NCI-H187 treated with DMSO at 0.1 percent for 48 hours (cell line): ENCODE results near the gene GTF3A.

Source experiments
- DNase-seq: peaks from one replicate; lab custom pipeline; 2025; lab: John Stamatoyannopoulos, UW

The GTF3A gene

DNA sequence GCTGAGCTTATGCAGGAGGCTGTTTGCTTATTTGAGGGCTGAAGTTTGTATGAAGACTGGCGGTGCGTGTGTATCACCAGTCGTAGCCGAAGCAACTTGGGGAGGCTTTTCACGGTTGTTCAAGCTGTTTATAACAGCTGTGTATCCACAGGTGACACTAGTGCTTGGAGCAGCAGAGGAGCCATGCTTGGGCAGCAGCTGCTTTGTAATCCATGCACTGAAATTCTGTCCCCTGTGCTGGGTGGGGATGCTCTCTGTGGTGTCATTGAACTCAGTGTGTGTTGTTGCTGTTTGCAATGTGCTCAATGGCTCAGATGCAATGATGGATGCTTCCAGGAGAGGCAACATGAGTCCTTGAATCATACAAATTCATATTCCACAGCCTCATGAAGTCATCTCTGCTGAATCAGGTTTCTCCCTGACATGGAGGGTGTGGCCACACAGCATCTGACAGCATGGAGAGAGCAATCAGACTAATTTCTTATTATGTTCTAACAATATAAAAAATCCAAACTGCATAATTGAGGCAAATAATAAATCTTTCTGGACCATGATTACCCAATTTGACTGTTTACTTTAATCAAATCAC, 18.8 kb upstream of the GTF3A start:
- DNase-seq = no peak

DNA sequence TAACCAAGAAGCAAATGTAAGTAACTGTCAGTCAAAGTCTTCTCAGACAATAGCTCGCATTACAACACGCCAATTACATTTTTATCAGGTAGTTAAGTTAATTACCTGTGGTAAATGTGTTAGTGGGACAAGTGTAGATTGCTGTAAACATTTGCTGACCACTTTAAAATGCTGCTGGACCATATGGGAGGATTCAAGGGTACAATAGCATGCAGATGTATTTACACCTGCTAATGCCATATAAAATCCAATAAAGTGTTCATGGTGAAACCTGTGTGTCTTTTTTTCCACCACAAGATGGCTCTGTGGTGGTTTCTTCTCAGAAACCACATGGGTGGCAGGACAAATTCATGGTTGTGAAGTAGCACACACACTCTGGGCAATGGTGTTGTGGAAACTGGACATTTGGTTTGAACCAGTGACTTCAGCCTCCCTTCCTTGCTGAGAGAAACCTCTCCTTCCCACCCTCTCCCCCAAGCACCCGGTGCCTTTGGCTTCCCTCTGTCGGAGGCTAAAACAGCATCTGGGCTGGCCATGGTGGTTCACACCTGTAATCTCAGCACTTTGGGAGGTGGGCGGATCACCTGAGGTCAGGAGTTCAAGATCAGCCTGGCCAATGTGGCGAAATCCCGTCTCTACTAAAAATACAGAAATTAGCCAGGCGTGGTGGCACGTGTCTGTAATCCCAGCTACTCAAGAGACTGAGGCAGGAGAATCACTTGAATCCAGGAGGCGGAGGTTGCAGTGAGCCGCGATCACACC, 18.1 kb upstream of the GTF3A start:
- DNase-seq = no peak

GRCh38 chr13:27408074-27408473, 16.3 kb upstream of the GTF3A start:
- no peak for DNase-seq

- DNase-seq = no peak
Measured at GRCh38 chr13:27409013-27409412, 15.4 kb upstream of the GTF3A start.

- no peak for DNase-seq
Measured at GRCh38 chr13:27411341-27411740, 13.1 kb upstream of the GTF3A start.

DNA sequence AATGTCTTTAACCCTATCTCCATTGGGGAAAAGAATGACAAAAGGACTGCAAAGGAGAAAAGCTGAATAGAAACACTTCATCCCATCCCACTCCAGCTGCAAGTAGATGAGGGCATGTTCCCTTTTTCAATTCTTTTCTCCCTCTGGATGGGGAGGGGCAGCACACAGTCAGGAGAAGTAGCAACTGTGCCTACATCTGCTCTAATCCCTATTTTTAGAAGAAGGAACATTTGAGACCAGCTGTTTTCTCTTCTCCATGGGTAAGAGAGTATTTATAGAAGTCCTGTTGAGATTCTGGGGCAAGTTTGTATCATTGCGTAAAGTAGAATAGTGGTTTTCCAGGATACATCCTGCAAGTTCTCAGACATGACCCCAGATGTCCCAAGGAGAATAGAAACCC, 9.3 kb upstream of the GTF3A start:
- DNase-seq = no peak

GRCh38 chr13:27419328-27419727, 5.1 kb upstream of the GTF3A start:
- no peak for DNase-seq

- DNase-seq = no peak
Measured at GRCh38 chr13:27421101-27421871, 3.1 kb upstream of the GTF3A start.

- DNase-seq = no peak
Measured at GRCh38 chr13:27423333-27423732, 1.1 kb upstream of the GTF3A start.

GRCh38 chr13:27425158-27425917, 919 bp downstream of the GTF3A start:
- DNase-seq = no peak

GRCh38 chr13:27425918-27426630, 1.7 kb downstream of the GTF3A start:
- DNase-seq = no peak

GRCh38 chr13:27427641-27428040, 3.2 kb downstream of the GTF3A start:
- DNase-seq = no peak

DNA sequence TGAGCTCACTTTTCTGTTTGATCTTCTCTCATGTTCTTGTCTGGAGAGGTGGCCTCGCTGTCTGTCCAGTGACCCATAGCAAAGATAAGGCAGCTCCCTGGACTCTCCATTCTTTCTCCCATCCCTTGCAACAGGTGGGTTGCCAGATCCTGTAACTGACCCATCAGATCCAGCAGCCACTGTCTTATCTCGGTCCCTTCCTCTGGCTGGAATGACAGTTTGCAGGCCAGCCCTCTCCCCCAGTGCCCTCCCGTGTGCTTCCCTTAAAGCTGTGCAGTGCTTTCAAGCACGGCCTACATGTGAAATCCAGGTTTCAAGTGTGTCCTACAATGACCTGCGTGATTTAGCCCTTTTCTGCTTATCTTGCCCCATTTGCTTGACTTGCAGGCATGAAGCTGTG, 3.7 kb downstream of the GTF3A start:
- no peak for DNase-seq

- no peak for DNase-seq
Measured at GRCh38 chr13:27432180-27432579, 7.8 kb downstream of the GTF3A start.

DNA sequence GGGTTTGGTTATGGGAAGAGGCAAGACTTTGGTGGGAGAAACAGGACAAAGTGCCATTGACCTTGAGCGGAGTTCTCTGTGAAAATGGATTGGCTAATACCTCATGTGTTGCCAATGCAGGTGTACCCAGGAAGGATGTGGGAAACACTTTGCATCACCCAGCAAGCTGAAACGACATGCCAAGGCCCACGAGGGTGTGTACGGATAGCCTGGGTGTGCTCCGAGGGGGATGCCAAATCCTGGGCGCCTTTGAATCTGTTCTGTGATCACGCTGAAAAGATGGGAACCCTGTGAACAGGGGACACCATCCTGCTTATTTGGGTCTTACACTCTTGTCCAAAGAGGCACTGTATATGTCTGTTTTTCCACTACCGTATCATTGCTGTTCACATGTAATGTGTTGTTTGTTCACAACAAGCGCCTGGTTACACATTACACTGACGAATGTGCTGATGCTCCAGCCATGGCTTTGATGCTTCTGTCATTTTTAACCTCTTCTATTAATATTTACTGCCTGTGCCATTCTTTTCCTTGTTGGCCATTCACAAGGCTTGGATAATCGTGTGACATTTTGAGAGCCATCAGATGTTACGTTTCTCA, 8.3 kb downstream of the GTF3A start:
- DNase-seq = no peak

DNA sequence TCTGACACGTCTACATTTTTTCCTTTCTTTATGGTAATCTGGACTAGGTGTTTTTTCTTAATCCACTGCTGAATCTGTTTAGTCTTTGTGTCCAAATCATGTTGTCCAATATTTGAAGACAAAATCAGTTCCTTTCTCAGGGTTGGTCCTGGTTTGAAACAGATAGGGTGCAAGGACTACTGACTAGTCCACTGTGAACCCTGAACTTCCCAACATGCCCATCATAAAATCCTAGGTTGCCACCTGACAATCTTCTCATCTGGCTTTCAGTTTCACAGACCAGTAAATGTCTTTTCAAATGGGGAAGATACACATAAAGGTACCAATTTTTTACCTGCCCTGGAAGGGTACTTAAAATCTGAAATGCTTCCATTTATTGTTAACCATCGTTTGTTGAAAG, 12.7 kb downstream of the GTF3A start:
- no peak for DNase-seq

GRCh38 chr13:27440408-27440807, 16.0 kb downstream of the GTF3A start:
- DNase-seq = no peak

DNA sequence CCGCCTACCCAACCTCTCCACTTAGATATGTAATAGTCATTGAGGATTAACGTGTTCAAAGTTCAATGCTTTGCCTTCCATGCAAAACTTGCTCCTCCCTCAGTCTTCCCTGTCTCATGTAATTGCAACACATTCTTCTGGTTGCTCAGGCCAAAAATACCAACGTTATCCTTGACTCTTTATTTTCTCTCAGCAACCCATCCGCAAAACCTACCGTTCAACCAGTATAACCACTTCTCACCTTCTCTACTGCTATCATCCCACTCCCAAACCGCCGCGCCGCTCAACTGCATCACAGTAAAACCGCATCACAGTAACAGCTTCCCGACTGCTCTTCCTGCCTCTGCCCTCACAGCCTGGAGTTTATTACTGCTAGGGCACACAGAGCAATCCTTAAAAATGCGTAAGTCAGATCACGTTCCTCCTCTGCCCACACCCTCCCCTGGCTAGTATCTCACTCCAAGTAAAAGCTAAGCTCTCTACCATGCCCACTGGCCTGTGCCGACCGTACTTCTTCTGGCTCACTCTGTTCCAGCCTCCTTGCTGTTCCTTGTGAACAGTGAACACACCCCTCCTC, 17.7 kb downstream of the GTF3A start:
- no peak for DNase-seq

- no peak for DNase-seq
Measured at GRCh38 chr13:27442797-27443196, 18.4 kb downstream of the GTF3A start.

- DNase-seq = no peak
Measured at GRCh38 chr13:27446986-27447583, 22.7 kb downstream of the GTF3A start.

DNA sequence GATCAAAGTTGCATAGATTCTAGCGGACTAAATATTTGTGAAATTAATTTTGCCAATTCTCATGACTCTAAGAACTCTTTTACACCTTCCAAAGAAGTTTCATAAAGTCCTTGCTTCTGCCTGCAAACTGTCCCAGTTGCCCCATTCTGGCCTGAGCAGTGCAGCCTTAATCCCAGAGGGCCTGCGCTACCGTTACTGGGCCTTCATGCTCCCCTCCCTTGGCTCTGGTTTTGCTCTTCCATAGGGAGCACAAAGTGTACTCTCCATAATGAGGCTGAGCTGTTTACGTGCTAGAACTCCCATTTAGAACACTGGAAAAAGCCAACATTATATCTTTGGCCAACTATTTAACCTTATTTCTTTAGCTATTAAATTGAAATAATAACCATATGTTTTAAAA, 23.9 kb downstream of the GTF3A start:
- DNase-seq = no peak
